HK-2 (cell line): ENCODE results near the gene TBX1.

Experiments
- DNase-seq: peaks from one replicate; pipeline ENCODE4 v3.0.0-alpha.2; 2018; ENCODE audit not compliant: unreplicated experiment

The TBX1 gene

GRCh38 chr22:19737846-19738663 lies 22.5 kb upstream of the TBX1 start:
- DNase-seq: no peak

DNA sequence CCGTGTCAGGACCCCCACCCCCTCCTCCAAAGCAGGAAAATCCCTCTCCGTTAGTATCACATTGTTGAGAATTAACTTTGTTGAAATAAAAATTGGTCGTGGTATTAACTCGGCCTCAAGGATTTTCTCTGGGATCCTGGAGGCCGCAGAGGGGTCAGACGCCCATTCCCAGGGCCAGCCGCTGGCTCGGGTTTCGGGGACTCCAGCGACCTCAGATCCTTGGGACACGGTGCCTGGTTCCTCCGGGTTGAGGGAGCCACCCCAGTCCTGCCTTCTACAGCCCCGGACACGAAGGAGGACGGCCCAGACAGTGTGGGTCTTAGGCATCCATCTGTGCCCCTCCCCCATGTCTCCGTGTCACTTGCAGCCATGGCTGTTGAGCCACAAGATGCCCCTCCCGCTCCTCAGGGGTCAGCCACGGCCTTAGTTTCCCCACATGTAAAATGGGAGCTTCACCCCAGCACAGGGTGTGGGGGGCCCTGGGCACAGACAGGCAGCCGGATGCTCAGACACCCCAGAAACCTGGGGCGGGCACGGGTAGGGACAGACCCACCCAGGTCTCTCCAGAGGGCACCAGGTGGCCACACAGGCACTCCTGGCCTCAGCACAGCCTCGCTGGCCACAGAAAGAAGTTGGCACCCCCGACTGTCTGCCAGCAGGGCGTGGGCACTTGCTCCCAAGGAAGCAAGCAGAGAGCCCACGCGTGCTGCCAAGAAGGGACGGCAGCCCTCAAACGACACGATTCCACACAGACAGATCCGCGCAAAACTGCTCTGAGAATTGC lies 21.7 kb upstream of the TBX1 start:
- no peak for DNase-seq

GRCh38 chr22:19739448-19739895 lies 21.1 kb upstream of the TBX1 start:
- no peak for DNase-seq

- no peak for DNase-seq
These were observed 20.6 kb upstream of the TBX1 start for GRCh38 chr22:19739911-19740449.

GRCh38 chr22:19740586-19740985 lies 20.0 kb upstream of the TBX1 start:
- DNase-seq: no peak

DNA sequence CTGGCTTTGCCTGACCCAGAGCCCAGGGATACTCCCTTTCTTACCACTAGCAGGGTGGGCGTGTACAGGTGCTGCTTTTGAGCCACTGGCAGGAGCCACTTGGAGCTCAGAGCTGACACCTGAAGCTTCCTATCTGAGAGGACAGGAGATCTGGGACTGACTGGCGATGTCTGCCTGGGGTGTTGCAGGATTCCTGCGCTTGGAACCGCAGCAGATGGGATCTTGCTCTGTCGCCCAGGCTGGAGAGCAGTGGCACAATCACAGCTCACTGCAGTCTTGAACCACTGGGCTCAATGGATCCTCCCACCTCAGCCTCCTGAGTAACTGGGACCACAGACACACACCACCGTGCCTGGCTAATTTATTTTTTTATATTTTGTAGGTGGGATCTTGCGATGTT lies 19.5 kb upstream of the TBX1 start:
- no peak for DNase-seq

GRCh38 chr22:19742160-19743066 lies 18.2 kb upstream of the TBX1 start:
- no peak for DNase-seq

DNA sequence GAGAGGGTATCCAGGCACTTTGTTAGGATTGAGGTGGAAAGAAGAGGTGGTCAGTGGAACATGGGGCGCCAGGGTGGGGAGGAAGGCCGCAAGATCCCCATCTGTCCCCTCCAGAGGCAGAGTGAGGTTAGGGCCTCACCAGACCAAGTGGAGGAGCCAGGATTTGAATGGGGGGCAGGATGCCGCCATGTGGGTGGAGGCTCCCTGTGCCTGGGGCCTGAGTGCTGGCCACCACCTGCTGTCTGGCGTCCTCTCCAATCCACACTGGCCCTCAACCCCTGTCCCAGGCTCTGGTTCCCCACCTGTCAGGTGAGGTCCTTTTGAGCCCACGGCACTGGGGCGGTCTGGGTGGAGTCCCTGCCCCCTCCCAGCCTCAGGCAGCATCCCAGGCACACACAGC lies 17.5 kb upstream of the TBX1 start:
- DNase-seq: no peak

DNA sequence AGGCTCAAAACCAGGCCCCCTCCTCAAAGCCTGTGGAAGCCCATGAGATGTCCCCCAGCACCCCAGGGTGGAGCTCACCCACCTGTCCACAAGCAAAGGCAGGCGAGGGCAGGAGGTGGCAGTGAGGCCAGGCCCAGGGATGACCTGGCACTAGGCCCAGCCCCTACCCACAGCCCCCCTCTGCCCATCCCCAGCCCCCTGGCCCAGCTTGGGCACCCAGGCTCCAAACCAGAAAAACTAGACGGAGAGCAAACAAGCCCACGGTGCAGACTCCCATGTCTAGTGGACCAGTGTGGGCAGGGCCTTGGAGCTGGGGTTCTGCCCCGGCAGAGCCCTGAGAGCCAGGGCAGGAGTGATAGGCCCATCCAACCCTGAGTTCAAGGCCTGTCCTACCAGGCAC lies 16.9 kb upstream of the TBX1 start:
- no peak for DNase-seq

GRCh38 chr22:19744350-19745006 lies 16.1 kb upstream of the TBX1 start:
- DNase-seq: no peak

DNA sequence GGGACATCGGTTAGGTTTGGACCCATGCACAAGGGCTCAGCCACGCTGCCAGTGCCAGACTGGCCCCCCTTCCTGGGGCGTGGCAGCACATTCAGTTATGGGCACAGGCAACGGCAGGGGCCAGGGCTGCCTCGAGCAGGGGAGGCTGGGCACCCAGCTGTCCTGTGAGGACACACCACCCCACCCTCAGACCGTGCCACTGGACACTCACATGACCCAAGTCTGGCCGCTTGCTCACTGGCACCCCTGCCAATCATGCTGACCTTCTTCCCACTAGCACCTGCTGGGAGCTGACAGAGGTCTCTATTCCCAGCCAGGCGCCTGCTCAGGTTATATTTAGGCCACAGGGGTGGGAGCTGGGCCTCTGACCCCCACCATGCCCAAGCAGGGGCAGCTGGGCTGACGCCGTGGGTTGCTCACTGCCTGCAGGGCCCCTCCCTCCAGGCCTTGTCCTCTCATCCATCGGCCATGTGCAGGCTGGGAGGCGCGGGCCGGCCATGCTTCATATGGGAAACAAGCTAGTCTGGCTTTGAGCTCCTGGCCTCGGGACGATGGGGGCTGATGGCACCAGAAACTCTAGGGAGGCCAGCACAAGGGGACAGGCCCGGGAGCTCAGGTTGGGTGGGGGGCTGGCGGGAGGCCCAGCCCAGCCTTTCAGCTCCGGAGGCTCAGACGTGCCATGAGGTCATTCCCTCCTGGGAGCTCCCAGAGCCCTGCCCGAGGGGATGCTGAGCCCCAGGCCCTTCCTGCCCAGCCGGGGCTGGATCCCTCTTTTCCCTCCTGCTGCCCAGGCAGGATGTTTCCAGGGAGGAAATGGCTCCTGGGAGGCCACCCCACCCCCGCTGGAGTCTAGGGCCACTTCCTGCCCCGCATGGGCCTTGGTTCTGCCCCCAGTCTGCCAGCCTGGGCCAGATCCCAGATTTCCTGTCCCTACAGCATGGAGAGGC lies 15.2 kb upstream of the TBX1 start:
- peak; percentile 28 for DNase-seq

DNA sequence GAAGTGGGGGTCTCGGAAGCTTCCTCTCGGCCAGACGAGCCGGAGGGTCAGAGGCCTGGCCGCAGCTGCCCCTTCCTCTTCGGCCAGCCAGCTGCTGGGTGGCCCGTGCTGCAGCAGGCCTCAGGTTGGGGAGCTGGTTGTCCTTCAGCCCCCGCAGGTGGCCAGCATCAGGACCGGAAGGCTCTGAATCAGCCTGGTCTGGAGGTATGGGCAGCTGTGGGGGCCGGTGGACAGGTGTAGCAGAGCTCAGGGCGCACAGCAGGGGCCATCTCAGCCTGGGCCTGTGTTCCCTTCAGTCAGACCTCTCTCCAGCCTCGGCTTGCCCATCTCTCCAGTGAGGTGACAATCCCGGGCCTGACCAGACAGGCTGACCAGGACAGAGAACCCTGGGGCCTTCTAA lies 13.9 kb upstream of the TBX1 start:
- no peak for DNase-seq

- DNase-seq: no peak
These were observed 13.0 kb upstream of the TBX1 start for GRCh38 chr22:19747551-19747950.

GRCh38 chr22:19748139-19748538 lies 12.4 kb upstream of the TBX1 start:
- no peak for DNase-seq

DNA sequence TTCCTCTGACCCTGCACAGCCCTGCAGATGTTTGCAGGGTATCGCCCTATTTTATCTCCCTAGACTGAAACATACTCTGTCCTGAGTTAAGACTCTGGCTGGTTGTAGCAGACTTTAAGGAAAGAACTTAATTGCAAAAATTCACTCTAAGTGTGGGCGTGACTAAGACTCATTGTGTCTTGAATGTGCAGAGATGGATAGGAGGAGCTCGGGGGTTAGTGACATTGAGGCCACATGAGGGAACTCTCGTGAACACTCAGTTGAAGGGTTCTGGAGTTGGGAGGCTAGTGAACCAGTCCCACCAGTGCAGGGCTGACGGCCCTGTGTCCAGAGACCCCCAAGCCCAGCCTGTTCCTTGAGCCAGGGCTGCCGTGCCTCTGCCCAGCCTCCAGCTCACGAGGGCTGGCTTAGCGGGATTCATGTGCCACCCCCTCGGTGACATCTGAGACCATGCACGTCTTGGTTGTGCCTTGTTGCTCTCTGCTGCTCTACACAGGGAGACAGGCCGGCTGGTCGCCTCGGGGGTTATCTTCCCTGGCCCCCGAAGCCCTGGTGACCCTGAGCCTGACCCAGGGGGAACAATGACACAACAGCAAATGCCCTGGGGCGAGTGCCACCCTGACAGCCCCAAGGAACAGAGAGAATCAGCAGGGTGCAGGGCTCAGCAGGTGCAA lies 11.4 kb upstream of the TBX1 start:
- DNase-seq: no peak

GRCh38 chr22:19749876-19750275 lies 10.7 kb upstream of the TBX1 start:
- DNase-seq: no peak

GRCh38 chr22:19750507-19751490 lies 9.8 kb upstream of the TBX1 start:
- DNase-seq: no peak

GRCh38 chr22:19751497-19752245 lies 8.9 kb upstream of the TBX1 start:
- DNase-seq: no peak
